ENCODE data around the gene CFAP300. TPM values are rescaled to one million over a fixed set of nuclear protein-coding genes. Genes with fewer than 3 reads are reported as not detected.

Gene CFAP300
- total RNA-seq (2014; rRNA removed; shearing (Covaris generic)): 2.1 and 4.2 TPM in 2 replicates

DNA sequence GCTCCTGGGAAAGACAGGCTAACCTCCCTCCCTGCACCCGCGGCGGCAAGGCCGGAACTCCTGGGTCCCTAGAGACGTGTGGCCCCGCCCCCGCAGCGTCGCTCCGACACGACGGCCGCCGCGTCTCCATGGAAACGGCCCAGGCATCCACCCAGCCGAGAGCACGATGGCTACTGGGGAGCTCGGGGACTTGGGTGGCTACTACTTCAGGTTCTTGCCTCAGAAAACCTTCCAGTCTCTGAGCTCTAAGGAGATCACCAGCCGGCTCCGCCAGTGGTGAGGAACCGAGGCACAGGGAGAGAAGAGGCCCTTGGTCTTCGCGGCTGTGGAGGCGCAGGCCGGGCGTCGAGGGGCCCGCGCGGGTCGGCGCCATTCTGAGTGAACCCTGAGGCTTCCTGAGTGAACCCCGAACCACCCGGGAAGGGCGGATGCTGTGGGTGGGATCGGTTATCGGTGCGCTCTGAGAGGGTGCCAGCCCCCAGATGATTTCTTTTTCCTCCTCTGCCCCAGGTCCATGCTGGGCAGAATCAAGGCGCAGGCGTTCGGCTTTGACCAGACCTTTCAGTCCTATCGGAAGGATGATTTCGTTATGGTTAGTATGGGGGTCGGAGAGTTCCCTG, at the start of gene CFAP300:
Gene CFAP300 (plus strand): TSS at position 133 of the 620 bp plus-strand sequence. CDS start 34 bp downstream, at position 167.
- Histone ChIP-seq H3K27ac (peak within 1 kb of the TSS; percentile 51), H3K36me3 (no peaks in the 10 kb centered on the region), H3K4me1 (replicated peaks) (peaks cover 4% of the 10 kb centered on the region; the same call in 1 of the 2 replicates), H3K4me3 (peak within 1 kb of the TSS; percentile 45), H3K9me3 (replicated peaks) (no peaks in the 10 kb centered on the region), H3K27me3 (replicated peaks) (no peaks in the 10 kb centered on the region)
- peak; percentile 59 to 82 for DNase-seq (ENCODE audit: low read depth in 1 of 2, low spot score in 2 of 2)

DNA sequence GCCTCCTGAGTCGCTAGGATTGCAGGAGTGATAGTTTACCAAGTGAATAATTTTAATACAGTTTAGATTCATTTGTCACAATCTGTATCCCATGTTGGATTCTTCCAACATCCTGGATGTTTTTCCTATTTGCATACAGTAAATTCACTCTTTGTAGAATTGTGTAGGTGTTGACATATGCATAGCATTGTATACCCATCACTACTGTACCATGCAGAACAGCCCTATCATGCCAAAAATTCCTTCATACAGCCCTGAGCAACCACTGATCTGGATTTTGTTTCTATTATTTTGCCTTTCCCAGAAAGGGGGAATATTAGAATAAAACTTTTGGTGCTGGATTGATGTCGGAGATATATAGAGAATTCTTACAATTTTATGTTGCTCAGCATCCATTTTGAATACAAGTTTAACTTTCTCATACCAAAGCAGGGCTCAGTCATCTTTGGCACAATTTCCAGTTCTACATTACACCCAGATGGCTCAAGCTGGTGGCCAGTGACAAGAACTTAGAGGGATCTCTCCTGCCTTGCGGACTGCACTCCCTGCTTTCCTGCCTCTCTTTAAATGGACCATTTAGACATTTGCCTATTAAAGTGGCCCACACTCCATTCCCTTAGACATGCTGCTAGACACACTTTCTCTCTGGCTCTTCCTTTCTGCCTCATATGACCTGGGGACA, 45.4 kb upstream of the CFAP300 start:
- Histone ChIP-seq H3K4me1 (replicated peaks) (no peaks in the 10 kb centered on the region), H3K27ac (no peak overlapping the region), H3K36me3 (no peaks in the 10 kb centered on the region), H3K4me3 (no peak overlapping the region), H3K9me3 (replicated peaks) (no peaks in the 10 kb centered on the region), H3K27me3 (replicated peaks) (no peaks in the 10 kb centered on the region)
- DNase-seq (ENCODE audit: low read depth in 1 of 2, low spot score in 2 of 2): no peak

DNA sequence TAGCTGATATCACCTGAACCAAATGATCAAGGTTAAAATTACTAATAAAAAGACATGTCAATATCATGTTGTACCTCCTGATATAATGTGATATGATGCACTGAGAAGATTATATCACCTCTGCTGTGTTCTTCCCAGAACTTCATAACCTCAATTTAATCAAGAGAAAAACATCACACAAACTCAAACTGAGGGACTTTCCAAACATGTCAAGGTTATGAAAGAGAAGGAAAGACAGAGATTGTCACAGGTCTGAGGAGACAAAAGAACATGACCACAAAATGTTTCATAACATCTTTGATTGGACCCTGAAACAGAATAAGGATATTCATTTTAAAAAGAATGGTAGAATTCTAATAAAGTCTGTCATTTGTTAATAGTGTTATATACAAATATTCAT, 43.0 kb upstream of the CFAP300 start:
- H3K4me1 ChIP-seq (replicated peaks): 0 out of 2 replicates have a peak, but pooled peaks cover 4% of the 10 kb centered on the region
- H3K4me3 ChIP-seq: no peak overlapping the region
- H3K27ac ChIP-seq: no peak overlapping the region
- DNase-seq (ENCODE audit: low read depth in 1 of 2, low spot score in 2 of 2): no peak
- no peaks in the 10 kb centered on the region for H3K27me3 ChIP-seq (replicated peaks)
- H3K9me3 ChIP-seq (replicated peaks): no peaks in the 10 kb centered on the region
- H3K36me3 ChIP-seq: no peaks in the 10 kb centered on the region

DNA sequence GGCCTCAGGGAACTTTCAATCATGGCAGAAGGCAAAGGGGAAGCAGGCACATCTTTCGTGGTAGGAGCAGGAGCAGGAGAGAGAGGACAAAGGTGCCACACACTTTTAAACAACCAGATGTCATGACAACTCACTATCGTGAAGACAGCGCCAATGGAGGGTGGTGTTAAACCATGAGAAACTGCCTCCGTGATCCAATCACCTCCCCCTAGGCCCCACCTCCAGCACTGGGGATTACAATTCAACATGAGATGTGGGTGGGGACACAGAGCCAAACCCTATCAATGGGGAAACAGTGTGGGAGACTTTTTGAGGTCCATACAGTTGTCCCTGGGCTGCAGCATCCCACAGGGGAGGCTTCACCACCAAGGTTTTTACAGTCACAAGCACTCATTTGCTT, 41.9 kb upstream of the CFAP300 start:
- Histone ChIP-seq H3K4me3 (no peak overlapping the region), H3K27me3 (replicated peaks) (no peaks in the 10 kb centered on the region), H3K27ac (no peak overlapping the region), H3K9me3 (replicated peaks) (no peaks in the 10 kb centered on the region), H3K36me3 (no peaks in the 10 kb centered on the region), H3K4me1 (replicated peaks) (peaks cover 9% of the 10 kb centered on the region)
- no peak for DNase-seq (ENCODE audit: low read depth in 1 of 2, low spot score in 2 of 2)

DNA sequence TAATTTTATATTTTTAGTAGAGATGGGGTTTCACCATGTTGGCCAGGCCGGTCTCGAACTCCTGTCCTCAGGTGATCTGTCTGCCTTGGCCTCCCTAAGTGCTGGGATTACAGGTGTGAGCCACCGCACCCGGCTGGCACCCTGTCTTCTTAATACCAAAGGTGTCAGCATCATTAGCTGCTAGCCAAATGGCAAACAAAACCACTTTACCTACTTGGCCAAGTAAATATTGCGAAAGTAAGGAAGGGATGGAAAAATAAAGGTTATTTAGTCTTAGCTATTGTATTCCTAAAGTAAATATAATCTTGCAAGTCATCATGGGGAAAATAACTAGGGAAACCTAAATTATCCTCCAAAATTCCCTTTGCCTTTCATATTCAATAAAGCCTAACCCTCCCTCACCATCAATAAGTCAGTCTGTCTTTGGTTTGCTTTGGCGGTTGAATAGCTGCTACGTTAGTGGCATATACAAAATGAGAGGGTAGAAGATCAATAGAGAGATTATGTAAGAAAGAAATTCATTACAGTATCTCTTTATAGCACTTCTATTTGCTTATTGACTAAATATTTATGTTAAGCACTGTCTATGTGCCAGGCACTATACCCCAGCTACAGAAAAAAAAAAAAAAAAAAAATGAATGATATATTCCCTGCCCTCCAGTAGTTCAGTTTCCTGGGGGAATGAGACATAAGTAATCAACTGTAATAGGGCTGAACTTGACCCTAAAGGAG, 40.2 kb upstream of the CFAP300 start:
- peaks cover 23% of the 10 kb centered on the region for H3K4me1 ChIP-seq (replicated peaks)
- H3K4me3 ChIP-seq: no peak overlapping the region
- H3K27me3 ChIP-seq (replicated peaks): no peaks in the 10 kb centered on the region
- no peak for DNase-seq (ENCODE audit: low read depth in 1 of 2, low spot score in 2 of 2)
- H3K36me3 ChIP-seq: no peaks in the 10 kb centered on the region
- H3K27ac ChIP-seq: no peak overlapping the region; the same call in 1 of the 2 replicates
- H3K9me3 ChIP-seq (replicated peaks): no peaks in the 10 kb centered on the region

DNA sequence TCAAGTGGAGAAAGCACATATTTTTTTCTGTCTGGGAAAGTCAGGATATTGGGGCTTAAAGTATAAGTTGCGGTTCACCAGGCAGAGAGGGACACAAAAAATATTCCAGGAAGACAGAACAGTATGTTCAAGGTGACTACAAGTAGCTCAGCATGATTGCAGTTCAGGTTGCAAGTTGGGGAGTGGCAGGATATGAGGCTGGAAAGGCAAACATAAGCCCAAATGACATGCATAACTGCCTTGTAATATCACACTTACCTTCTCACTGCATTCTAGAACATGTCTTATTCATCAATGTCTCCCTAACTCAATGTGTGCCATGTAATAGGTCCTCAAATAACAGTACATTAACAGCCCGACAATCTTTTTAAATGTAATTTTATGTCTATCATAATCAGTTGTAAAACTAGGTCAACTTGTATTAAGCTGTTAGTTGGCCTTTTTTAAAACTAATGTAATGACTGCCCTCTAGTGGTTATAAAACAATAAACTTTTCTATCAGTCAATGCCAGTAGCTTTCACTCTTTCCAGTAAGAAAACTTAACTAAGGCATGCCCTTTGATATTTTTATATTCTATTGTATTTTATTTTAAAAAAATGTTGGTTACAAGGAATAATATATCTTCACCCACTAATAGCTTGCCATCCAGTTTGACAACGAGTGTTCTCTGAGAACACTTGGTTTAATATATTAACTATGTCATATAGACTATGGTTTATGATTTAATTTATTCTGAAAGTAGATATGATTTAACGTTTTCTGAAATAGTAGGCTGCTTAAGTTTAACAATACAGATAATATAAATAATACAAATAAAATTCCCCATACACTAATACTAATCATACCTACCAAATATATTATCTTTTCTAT, 39.4 kb upstream of the CFAP300 start:
- peak in 1 of 2 experiments; percentile 27 for DNase-seq (ENCODE audit: low read depth in 1 of 2, low spot score in 2 of 2)
- H3K4me1 ChIP-seq (replicated peaks): peaks cover 23% of the 10 kb centered on the region
- no peaks in the 10 kb centered on the region for H3K27me3 ChIP-seq (replicated peaks)
- no peaks in the 10 kb centered on the region for H3K9me3 ChIP-seq (replicated peaks)
- H3K27ac ChIP-seq: no peak overlapping the region; the same call in 1 of the 2 replicates
- H3K36me3 ChIP-seq: no peaks in the 10 kb centered on the region
- H3K4me3 ChIP-seq: no peak overlapping the region

DNA sequence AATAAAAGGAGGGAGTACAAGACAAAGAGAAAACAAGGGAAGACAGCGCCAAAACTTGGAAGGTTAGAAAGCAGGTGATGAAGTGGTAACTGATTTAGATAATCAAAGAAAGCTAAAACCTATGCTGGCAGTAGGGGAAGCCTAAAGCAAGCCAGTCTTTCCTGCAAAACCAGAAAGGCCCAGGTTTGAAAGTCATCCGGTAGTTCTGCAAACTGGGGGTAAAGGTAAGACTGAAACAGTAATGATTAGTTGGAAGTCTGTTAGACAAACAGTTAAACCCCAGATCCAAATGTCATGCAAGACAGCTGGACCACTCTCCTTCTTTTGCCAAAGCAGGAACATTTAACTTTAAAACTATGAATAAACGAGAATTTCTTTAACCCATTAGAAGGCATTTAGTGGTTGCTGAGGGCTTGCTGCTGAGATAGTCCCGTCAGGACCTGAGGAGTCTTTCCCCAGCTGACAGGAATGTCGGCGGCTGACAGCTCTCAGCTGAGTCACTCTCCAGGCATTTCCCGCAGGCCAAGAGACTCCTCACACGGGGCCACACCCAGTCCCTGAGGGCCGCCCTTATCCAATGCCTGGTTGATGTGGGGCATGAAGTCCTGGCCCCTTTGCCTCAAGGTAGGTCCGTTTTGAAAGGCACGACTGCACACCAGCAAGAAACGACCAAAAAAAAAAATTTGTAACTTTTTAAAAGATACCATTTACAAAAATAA, 36.3 kb upstream of the CFAP300 start:
- Histone ChIP-seq H3K4me1 (replicated peaks) (peaks cover 23% of the 10 kb centered on the region), H3K9me3 (replicated peaks) (no peaks in the 10 kb centered on the region), H3K27ac (peak overlapping the region; percentile 81), H3K27me3 (replicated peaks) (no peaks in the 10 kb centered on the region), H3K36me3 (no peaks in the 10 kb centered on the region), H3K4me3 (no peak overlapping the region)
- DNase-seq (ENCODE audit: low read depth in 1 of 2, low spot score in 2 of 2): peak; percentile 70 to 92

DNA sequence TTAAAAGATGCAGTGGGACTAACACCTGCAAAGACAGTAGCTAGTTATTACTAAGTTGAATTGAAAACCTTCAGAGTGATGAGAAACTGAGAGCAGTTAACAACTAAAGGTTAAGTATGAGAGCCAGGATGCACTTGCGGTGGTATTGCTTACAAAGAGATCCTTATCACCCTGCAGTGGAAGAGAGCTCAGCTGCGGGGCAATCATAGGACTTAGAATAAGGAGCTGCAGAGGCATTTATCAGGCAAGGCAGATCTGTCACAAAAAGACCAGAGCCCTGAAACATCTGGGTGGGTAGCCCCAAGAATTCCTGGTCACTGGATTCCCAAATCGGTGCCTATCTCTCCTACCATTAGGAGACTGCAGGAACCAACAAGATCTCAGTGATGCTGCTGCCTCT, 34.3 kb upstream of the CFAP300 start:
- Histone ChIP-seq H3K36me3 (no peaks in the 10 kb centered on the region), H3K27me3 (replicated peaks) (no peaks in the 10 kb centered on the region), H3K4me1 (replicated peaks) (peaks cover 19% of the 10 kb centered on the region), H3K4me3 (no peak overlapping the region), H3K9me3 (replicated peaks) (no peaks in the 10 kb centered on the region), H3K27ac (no peak overlapping the region)
- DNase-seq (ENCODE audit: low read depth in 1 of 2, low spot score in 2 of 2): no peak

DNA sequence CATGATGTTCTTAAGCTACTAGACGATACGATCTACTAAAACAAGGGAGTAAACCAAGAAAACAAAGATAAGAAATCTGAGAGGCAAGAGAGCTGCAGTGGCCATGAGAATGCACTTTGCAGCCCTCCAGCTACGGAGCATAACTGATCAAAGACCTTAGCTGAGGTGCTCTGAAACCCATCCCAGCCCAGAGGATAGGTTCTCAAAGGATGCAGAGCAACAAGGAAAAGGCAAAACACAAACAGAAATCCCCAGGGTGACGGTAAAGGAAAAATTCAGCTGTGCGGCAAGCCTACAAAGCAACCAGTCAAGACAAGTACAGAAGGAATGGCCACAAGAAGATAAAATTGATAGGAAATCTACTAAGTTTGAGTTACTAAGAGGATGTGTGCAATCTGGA, 32.5 kb upstream of the CFAP300 start:
- Histone ChIP-seq H3K27ac (no peak overlapping the region), H3K27me3 (replicated peaks) (no peaks in the 10 kb centered on the region), H3K4me1 (replicated peaks) (peaks cover 19% of the 10 kb centered on the region), H3K9me3 (replicated peaks) (no peaks in the 10 kb centered on the region), H3K36me3 (no peaks in the 10 kb centered on the region), H3K4me3 (no peak overlapping the region)
- DNase-seq (ENCODE audit: low read depth in 1 of 2, low spot score in 2 of 2): no peak

DNA sequence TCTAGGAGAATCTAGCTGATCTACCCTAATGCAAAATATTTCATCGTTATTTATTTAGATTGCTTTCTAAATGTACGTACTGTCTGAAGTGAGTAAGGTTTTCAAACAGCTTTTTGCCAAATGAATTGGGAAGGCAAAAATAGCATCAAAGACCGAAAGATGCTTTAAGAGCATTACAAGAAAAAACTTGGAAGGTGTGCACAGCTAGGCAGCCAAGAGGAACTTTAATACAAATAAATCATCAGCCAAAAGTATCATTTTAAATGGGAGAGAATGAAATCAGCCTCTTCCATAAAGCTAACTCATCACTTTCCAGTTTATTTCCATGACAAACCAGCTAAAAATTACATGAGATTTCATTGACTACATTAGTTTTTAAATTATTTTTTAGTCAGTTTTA, 30.2 kb upstream of the CFAP300 start:
- Histone ChIP-seq H3K27ac (no peak overlapping the region), H3K27me3 (replicated peaks) (no peaks in the 10 kb centered on the region), H3K9me3 (replicated peaks) (no peaks in the 10 kb centered on the region), H3K36me3 (no peaks in the 10 kb centered on the region), H3K4me1 (replicated peaks) (no peaks in the 10 kb centered on the region), H3K4me3 (no peak overlapping the region)
- no peak for DNase-seq (ENCODE audit: low read depth in 1 of 2, low spot score in 2 of 2)

DNA sequence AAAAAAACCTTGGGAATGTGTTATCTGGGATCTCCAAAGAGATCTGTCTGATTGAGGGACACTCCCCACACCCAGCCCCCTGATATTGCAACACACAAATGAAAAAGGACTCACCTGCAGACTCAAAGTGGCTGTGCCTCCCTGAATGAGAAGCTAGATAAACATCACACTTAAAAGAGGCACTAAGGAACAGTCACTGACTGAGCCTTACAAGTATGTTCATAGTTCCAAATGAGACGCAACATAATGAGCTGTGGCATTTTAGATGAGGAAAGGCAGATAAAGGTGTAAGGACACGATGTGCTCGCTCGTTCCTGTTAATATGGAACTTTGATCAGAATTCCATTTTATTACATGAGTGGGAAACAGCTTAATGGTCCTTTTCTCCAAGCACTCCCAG, 21.0 kb upstream of the CFAP300 start:
- DNase-seq (ENCODE audit: low read depth in 1 of 2, low spot score in 2 of 2): no peak
- no peaks in the 10 kb centered on the region for H3K27me3 ChIP-seq (replicated peaks)

DNA sequence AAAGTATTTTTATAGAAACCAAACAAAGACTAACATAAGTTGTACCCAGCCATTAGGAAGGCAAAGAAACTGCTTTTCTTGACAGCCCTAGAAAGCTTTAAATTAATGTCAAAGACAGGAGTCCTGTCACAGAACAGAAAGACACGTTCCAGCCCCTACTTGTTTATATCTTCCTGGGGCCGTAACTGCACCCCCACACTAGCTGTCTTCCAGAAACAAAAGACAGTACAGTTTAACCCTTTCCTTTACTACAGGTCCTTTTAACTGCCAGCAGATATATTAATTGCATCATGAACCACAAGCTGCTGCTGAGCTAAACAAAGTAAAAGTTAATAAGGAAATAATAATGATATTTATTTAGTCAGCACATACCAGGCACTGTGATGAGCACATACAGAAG, 20.3 kb upstream of the CFAP300 start:
- H3K27me3 ChIP-seq (replicated peaks): no peaks in the 10 kb centered on the region
- H3K36me3 ChIP-seq: no peaks in the 10 kb centered on the region
- H3K4me3 ChIP-seq: no peak overlapping the region
- DNase-seq (ENCODE audit: low read depth in 1 of 2, low spot score in 2 of 2): no peak
- no peaks in the 10 kb centered on the region for H3K4me1 ChIP-seq (replicated peaks)
- no peak overlapping the region for H3K27ac ChIP-seq
- H3K9me3 ChIP-seq (replicated peaks): no peaks in the 10 kb centered on the region

More for the DNA sequence above, 21.0 kb upstream of the CFAP300 start:
- no peak overlapping the region for H3K4me3 ChIP-seq
- H3K27ac ChIP-seq: no peak overlapping the region
- no peaks in the 10 kb centered on the region for H3K9me3 ChIP-seq (replicated peaks)
- H3K36me3 ChIP-seq: no peaks in the 10 kb centered on the region
- H3K4me1 ChIP-seq (replicated peaks): no peaks in the 10 kb centered on the region

DNA sequence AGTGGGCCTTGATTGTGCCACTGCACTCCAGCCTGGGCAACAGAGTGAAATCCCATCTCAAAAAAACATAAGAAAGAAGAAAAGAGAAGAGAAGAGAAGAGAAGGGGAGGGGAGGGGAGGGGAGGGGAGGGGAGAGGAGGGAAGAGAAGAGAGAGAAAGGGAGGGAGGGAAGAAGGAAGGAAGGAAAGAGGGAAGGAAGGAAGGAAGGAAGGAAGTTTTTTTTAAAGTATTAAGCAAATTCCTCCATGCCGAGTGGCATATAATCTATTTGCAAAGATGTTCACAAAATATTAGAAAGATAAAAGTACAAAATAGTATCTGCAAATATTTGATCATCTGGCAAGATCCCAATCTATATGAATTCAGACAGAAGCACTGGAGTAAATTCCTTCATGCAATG, 10.5 kb upstream of the CFAP300 start:
- Histone ChIP-seq H3K27me3 (replicated peaks) (no peaks in the 10 kb centered on the region), H3K4me3 (no peak overlapping the region), H3K27ac (no peak overlapping the region), H3K4me1 (replicated peaks) (no peaks in the 10 kb centered on the region), H3K36me3 (no peaks in the 10 kb centered on the region), H3K9me3 (replicated peaks) (no peaks in the 10 kb centered on the region)
- DNase-seq (ENCODE audit: low read depth in 1 of 2, low spot score in 2 of 2): no peak
